Right cardiac atrium (tissue), 5 donors: ENCODE measurements around the gene CIDEB. TPM values are rescaled to one million over a fixed set of nuclear protein-coding genes. Genes with fewer than 3 reads are reported as not detected.

Experiments used
- ATAC-seq, 2 donors: fragments of 200-7000 bp; cut with Tn5 transposase; one replicate each; pipeline versions ENCODE4 v1.8.0 to v1.9.1; 2020; ENCODE audit warnings: moderate library complexity in 2 of 2, mild to moderate bottlenecking in 1 of 2
- DNase-seq, 3 donors: peaks; one replicate each; pipeline ENCODE4 v3.0.0-alpha.2; 2020
- H3K27ac ChIP-seq: one replicate; pipeline ENCODE4 v1.5.1; 2013; ENCODE audit warnings: mild to moderate bottlenecking, low read length, control low read depth, moderate library complexity
- H3K27me3 ChIP-seq: one replicate; pipeline ENCODE4 v1.6.1; 2013; ENCODE audit not compliant: control insufficient read depth, insufficient read depth
- H3K4me1 ChIP-seq: one replicate; pipeline ENCODE4 v1.6.1; 2013; ENCODE audit warnings: low read length; ENCODE audit not compliant: control insufficient read depth, insufficient read depth
- H3K4me3 ChIP-seq: one replicate; pipeline ENCODE4 v1.5.1; 2013; ENCODE audit warnings: low read length, control low read depth
- H3K9me3 ChIP-seq: one replicate; pipeline ENCODE4 v1.6.1; 2013; ENCODE audit warnings: low read length; ENCODE audit not compliant: control insufficient read depth
- WGBS: extraction: QIAGEN DNeasy Blood & Tissue Kit; methylation state at CpG from one replicate; pipeline ENCODE4 v1.1.7; 2013; 5-methylcytosine and 5-hydroxymethylcytosine counted together
- intact Hi-C, 4 donors: fragments of 100-400 bp; cut with DNase I; formaldehyde crosslinking; loops; one replicate each; pipeline versions ENCODE4 v1.11.0 to v1.14.0; 2022 to 2023
- polyA plus RNA-seq: library from polyadenylated mRNA; stranded (reverse); fragments of 200-250 nt; gene quantifications from one replicate; pipeline ENCODE4 v1.2.3, GENCODE V29; 2013
- total RNA-seq, 4 donors: library from RNA; stranded (reverse); fragmentation: NEBNext Ultra II Directional; extraction: Animal tissue kit (Norgen Biotek cat#: 25700); gene quantifications; one replicate each; pipeline ENCODE4 v1.2.1, GENCODE V29; 2021
- donor health status: healthy with polysubstance abuse.
- donor health status: DM: no; HTN: yes; CAD: no.
- donor health status: DM: no; HTN: no; CAD: no.
- donor health status: DM: no; HTN: yes; CAD: no; lungs with severe emphysema.
- donor health status: DM: yes; HTN: yes; CAD: no.

The CIDEB gene
- total and polyA plus RNA-seq, 5 donors = 3.6 to 8.5 (median 6.0) TPM

DNA sequence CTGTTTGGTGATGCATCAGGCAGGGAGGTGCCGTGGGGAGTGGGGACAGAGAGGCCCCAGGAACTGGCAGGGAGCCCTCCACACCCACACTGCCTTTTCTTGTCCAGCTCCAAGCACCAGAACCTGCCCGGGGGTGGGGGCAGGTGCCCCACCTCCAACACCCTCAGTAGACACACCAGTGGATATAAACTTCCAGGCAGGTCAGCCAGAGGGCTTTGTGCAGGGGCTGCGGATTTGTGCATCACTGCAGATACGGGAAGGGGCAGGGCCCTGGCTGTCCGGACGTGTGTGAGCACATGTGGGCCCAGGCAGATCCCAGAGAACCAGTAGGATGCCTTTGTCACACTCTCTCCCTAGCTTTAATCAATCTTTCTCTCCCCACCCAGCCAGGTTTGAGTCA, 43.5 kb downstream of the CIDEB start:
- Histone ChIP-seq H3K9me3 (no peaks in the 10 kb centered on the region), H3K27ac (no peak overlapping the region), H3K4me1 (no peaks in the 10 kb centered on the region), H3K4me3 (no peak overlapping the region), H3K27me3 (no peaks in the 10 kb centered on the region)
- ATAC-seq = no peak
- DNase-seq = peak in 1 of 3 donors; percentile 43
- intact Hi-C loops = no loop called here
- WGBS = 68% methylated on average over 6 of the region's 6 CpGs

DNA sequence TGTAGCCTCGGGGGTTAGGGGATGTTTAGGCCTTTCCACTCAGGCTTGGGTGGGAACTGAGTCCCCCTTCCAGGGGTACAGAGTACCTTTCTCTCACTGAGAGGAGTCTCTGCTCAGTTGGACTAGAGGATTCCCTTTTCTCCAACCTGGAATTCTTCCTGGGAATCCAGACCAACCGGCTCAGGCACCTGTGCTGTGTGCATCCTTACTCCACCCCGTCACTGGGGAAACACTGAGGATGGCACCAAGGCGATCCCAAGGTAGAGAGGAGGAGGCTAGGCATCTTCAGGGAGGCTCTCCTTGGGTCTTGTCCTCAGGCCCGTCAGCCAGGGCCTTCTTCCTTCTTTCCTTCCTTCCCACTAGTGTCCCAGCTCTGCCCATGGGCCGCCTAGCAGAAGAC, 43.9 kb downstream of the CIDEB start:
- H3K9me3 ChIP-seq = no peaks in the 10 kb centered on the region
- ATAC-seq (no peak), DNase-seq (no peak)
- 73% methylated on average over 6 of the region's 6 CpGs for WGBS
- H3K27ac ChIP-seq = no peak overlapping the region
- no peak overlapping the region for H3K4me3 ChIP-seq
- intact Hi-C loops = no loop called here
- no peaks in the 10 kb centered on the region for H3K27me3 ChIP-seq
- no peaks in the 10 kb centered on the region for H3K4me1 ChIP-seq

DNA sequence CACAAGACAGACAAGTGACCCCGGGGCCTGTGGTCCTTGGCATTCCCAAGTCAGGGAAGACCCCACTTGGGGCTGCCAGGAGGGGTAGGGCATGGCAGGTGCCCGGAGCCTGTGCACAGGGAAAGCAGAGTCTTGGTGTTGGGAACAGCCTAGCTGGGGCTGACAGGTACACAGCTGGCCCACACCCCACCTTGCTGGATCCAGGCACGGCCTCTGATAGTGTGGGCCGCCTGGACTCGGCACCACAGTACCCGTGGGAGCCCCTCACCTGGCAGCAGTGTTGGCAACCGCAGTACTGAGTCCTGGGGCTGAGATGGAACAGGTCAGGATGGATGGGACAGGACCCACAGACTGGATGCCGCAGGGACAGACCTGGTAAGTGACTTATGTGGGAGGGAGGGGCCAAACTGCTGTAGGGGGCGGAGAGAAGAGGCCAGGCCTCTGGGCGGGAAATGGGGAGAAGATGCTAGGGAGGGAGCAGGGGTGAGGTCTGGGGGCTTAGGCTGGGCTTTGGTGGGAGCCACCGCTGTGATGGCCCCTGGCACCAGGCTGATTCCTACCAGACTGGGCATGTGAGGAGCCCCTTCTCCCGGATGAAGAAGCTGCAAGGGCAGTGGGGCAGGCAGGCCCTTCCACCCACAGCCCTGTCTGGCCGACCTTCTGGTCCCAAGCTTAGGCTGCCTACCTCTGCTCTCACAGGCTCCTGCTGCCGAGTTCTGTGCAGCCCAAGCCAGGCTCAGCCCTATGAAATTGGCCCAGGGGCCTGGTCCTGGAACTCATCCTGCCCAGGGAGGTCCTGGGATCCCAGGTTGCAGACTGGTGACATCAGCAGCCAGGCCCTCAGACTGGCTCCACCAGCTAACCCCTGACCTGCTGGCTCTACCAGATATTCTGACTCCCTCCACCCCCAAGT, 44.7 kb downstream of the CIDEB start, which contains the start of gene TGM1:
TSS of gene TGM1 (minus strand) at position 357 of the 913 bp plus-strand sequence. CDS start 825 bp downstream, outside the sequence.
- ATAC-seq = peak in 1 of 2 donors; percentile 5
- Histone ChIP-seq H3K27me3 (no peaks in the 10 kb centered on the region), H3K4me1 (no peaks in the 10 kb centered on the region), H3K4me3 (no peak within 1 kb of the TSS), H3K9me3 (no peaks in the 10 kb centered on the region), H3K27ac (no peak within 1 kb of the TSS)
- intact Hi-C loops = no loop called here
- DNase-seq = peak in 1 of 3 donors; percentile 38
- 85% methylated on average over 14 of the region's 14 CpGs for WGBS

DNA sequence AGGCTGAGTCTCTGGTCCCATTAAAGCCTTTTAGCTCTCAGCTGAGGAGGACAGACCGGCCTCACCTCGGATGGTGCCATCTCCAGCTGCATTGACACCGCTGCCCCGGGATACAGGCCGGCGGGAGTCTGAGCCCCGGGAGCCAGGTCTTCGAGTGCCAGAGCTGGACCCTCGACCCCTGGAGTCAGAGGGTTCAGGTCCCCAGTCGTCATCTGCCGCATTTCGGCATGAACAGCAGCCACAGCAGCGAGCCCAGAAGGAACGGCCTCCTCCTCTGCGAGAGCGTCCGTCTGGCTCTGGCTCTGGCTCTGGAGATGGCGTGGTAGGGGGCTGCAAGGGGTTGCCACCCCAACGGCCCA, 45.8 kb downstream of the CIDEB start:
- Histone ChIP-seq H3K27ac (no peak overlapping the region), H3K4me1 (no peaks in the 10 kb centered on the region), H3K4me3 (no peak overlapping the region), H3K27me3 (no peaks in the 10 kb centered on the region), H3K9me3 (no peaks in the 10 kb centered on the region)
- intact Hi-C loops = no loop called here
- 89% methylated on average over 19 of the region's 19 CpGs for WGBS
- ATAC-seq (no peak), DNase-seq (peak in 1 of 3 donors; percentile 44)

DNA sequence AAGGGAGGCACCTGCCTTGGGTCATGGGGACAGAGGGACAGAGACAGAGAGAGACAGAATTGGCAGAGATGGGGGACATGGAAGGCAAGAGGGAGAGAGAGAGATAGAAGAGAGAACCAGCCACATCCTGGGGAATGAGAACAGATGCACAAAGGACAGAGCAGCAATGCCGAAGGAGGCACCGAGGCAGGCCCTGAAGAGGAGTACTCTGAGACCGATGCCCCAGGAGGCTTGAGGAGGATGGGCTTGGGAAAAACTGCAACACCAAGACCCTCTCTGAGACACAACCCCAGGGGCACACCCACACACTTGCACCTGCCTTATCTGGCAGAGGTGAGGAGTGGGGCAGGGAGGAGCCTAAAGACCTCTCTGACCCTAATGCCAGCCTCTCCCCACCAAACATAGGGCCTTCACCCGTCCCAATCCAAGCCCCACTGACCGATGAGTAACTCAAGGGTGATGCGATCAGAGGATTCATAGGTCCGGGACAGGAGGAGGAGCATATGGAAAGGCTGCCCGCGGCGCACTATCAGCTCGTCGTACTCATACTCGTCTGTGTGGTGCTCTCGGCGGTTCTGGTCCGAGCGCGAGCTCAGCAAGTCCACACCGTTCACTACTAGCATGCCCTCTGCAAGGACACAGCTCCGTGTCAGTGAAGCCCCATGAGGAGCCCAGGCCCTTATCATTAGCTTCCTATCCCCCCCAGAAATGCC, 46.4 kb downstream of the CIDEB start:
- ATAC-seq = no peak
- no peak overlapping the region for H3K4me3 ChIP-seq
- no peak overlapping the region for H3K27ac ChIP-seq
- no peaks in the 10 kb centered on the region for H3K4me1 ChIP-seq
- DNase-seq = no peak
- H3K27me3 ChIP-seq = no peaks in the 10 kb centered on the region
- 90% methylated on average over 20 of the region's 20 CpGs for WGBS
- intact Hi-C loops = no loop called here
- no peaks in the 10 kb centered on the region for H3K9me3 ChIP-seq

DNA sequence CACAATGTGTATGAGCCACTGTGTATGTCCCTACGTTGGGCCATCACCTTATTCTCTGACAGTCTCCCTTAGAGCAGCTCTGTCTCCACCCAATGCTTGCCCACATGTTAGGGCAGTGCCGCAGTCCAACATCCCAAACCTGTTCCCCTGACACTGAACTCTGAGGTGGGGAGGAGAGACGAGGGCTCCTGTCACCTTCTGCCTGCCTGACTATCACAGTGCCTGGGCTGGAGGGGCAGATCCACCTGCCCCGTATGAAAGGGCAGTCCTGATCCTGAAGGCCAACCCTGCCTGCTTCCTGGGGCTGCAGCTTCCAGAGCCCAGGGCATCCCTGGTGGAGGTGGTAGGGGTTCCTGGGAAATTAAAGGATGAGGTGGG, 47.0 kb downstream of the CIDEB start:
- intact Hi-C loops = no loop called here
- Histone ChIP-seq H3K4me3 (no peak overlapping the region), H3K4me1 (no peaks in the 10 kb centered on the region), H3K9me3 (no peaks in the 10 kb centered on the region), H3K27me3 (no peaks in the 10 kb centered on the region), H3K27ac (no peak overlapping the region)
- WGBS = 78% methylated on average over 4 of the region's 4 CpGs
- no peak for ATAC-seq
- no peak for DNase-seq

DNA sequence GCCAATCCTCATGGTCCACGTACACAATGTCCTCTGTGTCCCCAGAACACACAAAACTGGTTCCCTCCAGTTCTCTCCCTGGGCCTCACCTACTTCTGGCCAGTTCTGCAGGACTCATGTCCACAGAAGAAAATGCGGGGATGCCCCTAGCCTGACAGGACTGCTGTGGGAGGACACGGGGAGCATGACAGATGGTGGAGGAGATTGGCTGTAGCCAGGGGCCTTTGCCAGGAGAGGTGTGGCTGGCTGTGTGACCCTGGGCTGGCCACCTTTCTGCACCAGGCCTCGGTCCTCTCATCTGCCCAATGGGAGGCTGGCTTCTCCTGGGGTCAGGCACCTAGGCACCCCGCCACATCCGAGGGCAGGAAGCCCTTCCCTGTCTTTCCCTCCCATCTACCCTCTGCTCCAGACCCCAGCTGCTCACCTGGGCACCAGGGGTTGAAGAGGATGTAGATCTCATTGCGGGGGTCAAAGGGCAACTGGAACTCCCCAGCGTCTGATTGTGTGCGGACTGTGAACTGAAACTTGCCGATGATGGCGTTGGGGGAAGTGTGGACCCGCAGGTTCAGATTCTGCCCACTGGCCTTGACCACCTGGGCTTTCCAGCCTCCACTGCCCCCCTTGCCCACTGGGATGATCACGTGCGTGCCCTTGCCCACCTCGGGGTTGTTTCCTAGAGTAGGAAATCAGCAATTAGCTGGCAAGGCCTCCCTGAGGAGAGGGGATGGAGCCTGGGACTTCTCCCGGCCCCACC, 47.6 kb downstream of the CIDEB start:
- ATAC-seq = no peak
- H3K27me3 ChIP-seq = no peaks in the 10 kb centered on the region
- H3K9me3 ChIP-seq = no peaks in the 10 kb centered on the region
- 86% methylated on average over 16 of the region's 16 CpGs for whole genome bisulfite sequencing
- H3K4me1 ChIP-seq = no peaks in the 10 kb centered on the region
- no peak overlapping the region for H3K4me3 ChIP-seq
- H3K27ac ChIP-seq = no peak overlapping the region
- no peak for DNase-seq
- intact Hi-C loops = no loop called here

DNA sequence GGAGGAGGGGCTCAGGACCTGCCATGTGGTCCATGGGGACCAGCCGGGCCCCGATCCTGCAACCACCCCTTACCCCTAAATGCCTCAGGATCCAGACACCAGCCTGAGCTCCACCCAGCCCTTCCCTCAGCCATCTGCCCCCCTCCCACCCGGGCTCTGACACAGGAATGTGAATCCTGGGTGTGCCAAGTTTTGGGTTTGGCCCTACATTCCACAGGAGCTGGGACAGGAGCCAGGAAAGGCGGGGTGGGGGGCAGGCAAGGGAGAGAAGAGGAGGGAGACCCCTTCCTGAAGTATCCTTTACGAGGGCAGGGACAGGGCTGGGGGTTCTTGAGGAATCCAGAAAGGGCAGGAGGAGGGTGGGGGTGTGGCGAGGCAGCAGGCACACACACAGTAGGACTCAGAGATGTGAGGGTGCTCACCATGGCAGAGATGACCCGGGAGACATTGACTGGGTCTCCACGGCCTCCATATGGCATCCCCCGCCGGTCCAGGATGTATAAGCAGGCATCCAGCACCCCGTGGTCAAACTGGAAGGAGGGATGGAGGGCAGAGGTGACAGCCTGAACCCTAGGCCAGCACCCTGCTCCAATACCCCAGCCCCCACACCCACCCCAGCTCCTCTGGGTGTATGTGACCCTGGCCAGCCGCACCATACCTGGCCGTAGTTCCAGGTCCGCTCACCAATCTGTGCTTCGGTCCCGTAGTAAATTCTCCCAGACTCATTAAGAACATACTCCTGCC, 48.3 kb downstream of the CIDEB start:
- Histone ChIP-seq H3K27me3 (no peaks in the 10 kb centered on the region), H3K27ac (no peak overlapping the region), H3K4me3 (no peak overlapping the region), H3K4me1 (no peaks in the 10 kb centered on the region), H3K9me3 (no peaks in the 10 kb centered on the region)
- ATAC-seq (peak in 1 of 2 donors; percentile 14), DNase-seq (no peak)
- intact Hi-C loops = no loop called here
- 76% methylated on average over 16 of the region's 16 CpGs for WGBS

DNA sequence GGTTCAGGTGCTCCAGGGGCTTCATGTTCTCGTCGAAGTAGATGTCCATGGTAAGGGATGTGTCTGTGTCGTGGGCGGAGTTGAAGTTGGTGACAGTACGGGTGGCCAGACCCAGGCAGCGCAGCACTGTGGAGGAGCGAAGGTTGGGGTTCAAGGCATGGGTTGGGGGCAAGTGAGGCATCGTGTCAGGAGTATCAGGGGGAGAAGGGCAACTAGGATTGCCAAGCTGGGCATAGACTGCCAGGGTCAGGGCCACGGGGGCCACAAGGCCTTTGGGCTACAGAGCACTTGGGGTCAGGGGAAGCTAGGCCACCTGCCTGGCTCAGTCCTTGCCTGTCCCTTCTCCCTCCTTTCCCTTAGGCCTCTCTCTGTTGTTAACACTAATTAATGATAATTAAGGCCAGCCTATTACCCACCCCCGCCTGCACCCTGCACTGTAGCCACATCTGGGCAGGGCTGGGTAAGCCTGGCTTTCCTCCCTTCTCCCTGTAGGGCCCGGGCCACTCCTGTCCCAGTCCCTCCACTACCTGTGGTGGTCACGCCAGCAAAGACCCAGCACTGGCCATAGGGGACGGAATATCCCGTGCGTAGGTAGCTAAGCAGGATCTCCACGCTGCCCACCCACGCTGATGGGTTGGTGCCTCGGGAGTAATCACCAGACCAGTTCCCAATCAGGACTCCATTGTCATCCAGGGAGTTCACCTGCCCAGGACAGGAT, 49.1 kb downstream of the CIDEB start:
- no peak overlapping the region for H3K4me3 ChIP-seq
- H3K4me1 ChIP-seq = no peaks in the 10 kb centered on the region
- DNase-seq (no peak), ATAC-seq (no peak)
- H3K27me3 ChIP-seq = no peaks in the 10 kb centered on the region
- intact Hi-C loops = no loop called here
- WGBS = 88% methylated on average over 18 of the region's 18 CpGs
- no peaks in the 10 kb centered on the region for H3K9me3 ChIP-seq
- H3K27ac ChIP-seq = no peak overlapping the region

DNA sequence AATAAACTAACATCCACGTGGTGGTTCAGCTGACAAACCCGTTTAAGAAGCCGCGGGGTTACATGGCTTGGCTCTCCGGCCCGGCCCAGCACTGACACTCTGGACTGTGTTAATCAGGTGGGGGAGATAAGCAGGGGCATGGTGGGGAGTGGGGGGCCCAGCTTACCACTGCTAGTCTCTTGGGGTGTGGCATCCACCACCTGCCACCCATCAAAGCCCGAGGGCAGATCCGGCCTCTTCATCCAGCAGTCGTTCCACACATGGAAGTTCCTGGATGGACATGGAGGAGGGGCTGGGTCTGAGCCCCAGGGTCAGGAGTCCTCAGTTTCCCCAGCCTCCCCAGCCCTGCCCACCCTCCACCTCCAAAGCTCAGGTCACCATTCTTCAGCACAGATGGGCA, 49.7 kb downstream of the CIDEB start:
- WGBS = 78% methylated on average over 9 of the region's 9 CpGs
- no peaks in the 10 kb centered on the region for H3K27me3 ChIP-seq
- no peak overlapping the region for H3K27ac ChIP-seq
- no peak for DNase-seq
- ATAC-seq = no peak
- intact Hi-C loops = no loop called here
- no peak overlapping the region for H3K4me3 ChIP-seq
- H3K4me1 ChIP-seq = no peaks in the 10 kb centered on the region
- no peaks in the 10 kb centered on the region for H3K9me3 ChIP-seq
